Bronchial epithelial cell (primary cell): ENCODE results near the gene NACC2. TPM values are rescaled to one million over a fixed set of nuclear protein-coding genes. Genes with fewer than 3 reads are reported as not detected.

Experiments
- DNase-seq: peaks from one replicate; pipeline ENCODE4 v3.0.0-alpha.2; 2010; ENCODE audit warnings: low read depth
- FAIRE-seq: peaks from 2 replicates; lab custom pipeline; 2011; peaks lifted over from hg19 to GRCh38; lab: Jason Lieb, UNC
- H3K27me3 ChIP-seq: 2 replicates; pipeline ENCODE4 v1.5.1; 2011; ENCODE audit warnings: low read length; ENCODE audit not compliant: control insufficient read depth, insufficient read depth
- H3K36me3 ChIP-seq: 2 replicates; pipeline ENCODE4 v1.5.1; 2011; ENCODE audit warnings: low read length; ENCODE audit not compliant: control insufficient read depth, insufficient read depth
- H3K4me3 ChIP-seq: 2 replicates; pipeline ENCODE4 v1.5.1; 2011; ENCODE audit warnings: mild to moderate bottlenecking, low read depth, low read length, control low read depth
- CTCF ChIP-seq: IDR thresholded peaks from 2 replicates; pipeline ENCODE4 v1.5.1; 2011; ENCODE audit warnings: mild to moderate bottlenecking, moderate library complexity, low read length, control low read depth, inconsistent platforms; ENCODE audit not compliant: insufficient read depth, severe bottlenecking
- total RNA-seq: library from RNA; depleted of rRNA; stranded (reverse); fragments of >200 nt; gene quantifications from 2 replicates; pipeline ENCODE4 v1.2.1, GENCODE V29; 2014

The NACC2 gene
- total RNA-seq, 1 donor from 2014 or later, result 7.6 TPM

DNA sequence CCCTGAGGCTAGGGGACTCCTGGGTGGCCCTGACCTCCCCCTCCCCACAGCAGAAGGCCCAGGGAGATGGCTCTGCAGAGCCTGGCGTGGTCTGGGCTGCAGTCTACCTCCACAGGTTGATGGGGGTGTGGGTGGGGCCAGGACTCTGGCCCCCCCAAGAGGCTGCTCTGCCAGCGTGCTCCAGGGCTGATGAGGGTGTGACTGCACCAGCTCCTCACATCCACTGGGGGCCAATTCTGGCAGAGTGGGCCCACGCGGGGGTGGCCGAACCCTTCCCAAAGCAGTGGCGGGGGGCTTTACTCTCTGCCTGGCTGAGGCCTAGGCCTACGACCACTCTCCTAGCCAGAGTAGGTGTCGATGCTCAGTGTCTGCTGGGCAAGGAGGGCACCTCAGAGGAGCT, 105.9 kb downstream of the NACC2 start:
- Histone ChIP-seq H3K4me3 (no peak overlapping the region), H3K27me3 (peaks cover 6% of the 10 kb centered on the region), H3K36me3 (no peaks in the 10 kb centered on the region)
- no peak for DNase-seq
- FAIRE-seq, result no peak
- no peak for TF ChIP-seq CTCF

- Histone ChIP-seq H3K4me3 (no peak overlapping the region), H3K27me3 (peaks cover 6% of the 10 kb centered on the region), H3K36me3 (no peaks in the 10 kb centered on the region)
- TF ChIP-seq CTCF, result no peak
- DNase-seq, result no peak
- no peak for FAIRE-seq
Observed at GRCh38 chr9:135988493-135988892, 106.6 kb downstream of the NACC2 start.

GRCh38 chr9:135987838-135988404, 107.2 kb downstream of the NACC2 start:
- DNase-seq (no peak), FAIRE-seq (no peak)
- Histone ChIP-seq H3K27me3 (peaks cover 6% of the 10 kb centered on the region), H3K4me3 (no peak overlapping the region), H3K36me3 (no peaks in the 10 kb centered on the region)
- no peak for TF ChIP-seq CTCF

- no peak overlapping the region for H3K4me3 ChIP-seq
- no peak for DNase-seq
- no peak for FAIRE-seq
- no peak for TF ChIP-seq CTCF
- no peaks in the 10 kb centered on the region for H3K36me3 ChIP-seq
- H3K27me3 ChIP-seq, result peaks cover 6% of the 10 kb centered on the region
Observed at GRCh38 chr9:135986605-135987004, 108.5 kb downstream of the NACC2 start.

DNA sequence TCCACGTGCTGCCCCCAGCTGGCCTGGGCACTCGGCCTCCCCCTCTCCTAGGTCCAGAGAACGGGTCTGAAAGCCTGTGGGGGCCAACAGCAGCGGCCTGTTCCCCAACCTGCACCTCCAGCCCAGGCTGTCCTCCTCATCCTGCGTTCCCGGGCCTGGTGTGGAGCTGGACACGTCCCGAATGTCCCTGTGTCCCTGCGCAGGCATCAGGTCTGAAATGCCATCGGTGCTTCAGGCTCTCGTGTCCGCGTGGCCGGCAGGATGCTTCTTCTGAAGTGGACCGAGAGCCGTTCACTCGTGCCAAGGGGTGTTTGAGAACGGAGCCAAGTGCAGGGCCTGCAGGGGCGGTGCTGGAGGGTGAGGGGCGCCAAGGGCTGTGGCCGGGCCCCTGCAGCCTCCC, 109.2 kb downstream of the NACC2 start:
- DNase-seq (no peak), FAIRE-seq (no peak)
- no peak overlapping the region for H3K4me3 ChIP-seq
- no peaks in the 10 kb centered on the region for H3K36me3 ChIP-seq
- TF ChIP-seq CTCF, result no peak
- H3K27me3 ChIP-seq, result peaks cover 6% of the 10 kb centered on the region

DNA sequence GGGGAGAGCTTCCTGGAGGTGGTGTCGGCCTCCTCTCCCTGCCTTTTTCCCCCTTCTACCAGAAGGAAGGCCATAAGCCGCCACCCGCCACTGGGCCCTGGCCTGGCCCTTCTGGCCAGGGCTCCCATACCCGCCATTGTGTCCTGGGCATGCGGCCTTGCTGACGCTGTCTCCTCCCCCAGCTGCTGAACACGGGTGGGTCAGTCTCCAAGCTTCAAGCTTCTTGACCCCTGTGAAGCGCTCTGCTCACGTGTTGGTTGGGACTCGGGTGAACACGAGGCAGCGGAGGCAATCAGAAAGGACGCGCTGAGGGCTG, 109.7 kb downstream of the NACC2 start:
- no peak for FAIRE-seq
- Histone ChIP-seq H3K4me3 (no peak overlapping the region), H3K36me3 (no peaks in the 10 kb centered on the region), H3K27me3 (peaks cover 5% of the 10 kb centered on the region)
- TF ChIP-seq CTCF, result no peak
- no peak for DNase-seq
